Measurements from ENCODE around the gene RPL22.

- TF ChIP-seq, protein P1, sequence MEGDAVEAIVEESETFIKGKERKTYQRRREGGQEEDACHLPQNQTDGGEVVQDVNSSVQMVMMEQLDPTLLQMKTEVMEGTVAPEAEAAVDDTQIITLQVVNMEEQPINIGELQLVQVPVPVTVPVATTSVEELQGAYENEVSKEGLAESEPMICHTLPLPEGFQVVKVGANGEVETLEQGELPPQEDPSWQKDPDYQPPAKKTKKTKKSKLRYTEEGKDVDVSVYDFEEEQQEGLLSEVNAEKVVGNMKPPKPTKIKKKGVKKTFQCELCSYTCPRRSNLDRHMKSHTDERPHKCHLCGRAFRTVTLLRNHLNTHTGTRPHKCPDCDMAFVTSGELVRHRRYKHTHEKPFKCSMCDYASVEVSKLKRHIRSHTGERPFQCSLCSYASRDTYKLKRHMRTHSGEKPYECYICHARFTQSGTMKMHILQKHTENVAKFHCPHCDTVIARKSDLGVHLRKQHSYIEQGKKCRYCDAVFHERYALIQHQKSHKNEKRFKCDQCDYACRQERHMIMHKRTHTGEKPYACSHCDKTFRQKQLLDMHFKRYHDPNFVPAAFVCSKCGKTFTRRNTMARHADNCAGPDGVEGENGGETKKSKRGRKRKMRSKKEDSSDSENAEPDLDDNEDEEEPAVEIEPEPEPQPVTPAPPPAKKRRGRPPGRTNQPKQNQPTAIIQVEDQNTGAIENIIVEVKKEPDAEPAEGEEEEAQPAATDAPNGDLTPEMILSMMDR (IDR thresholded peaks at IDR 0.05 in 2 of 3, conservative IDR thresholded peaks at IDR 0.05 in 1 of 3; ENCODE audit: borderline replicate concordance in 1 of 3, insufficient read depth in 1 of 3, low read depth in 2 of 3, low read length in 2 of 3) = no peak
- no peak for TF ChIP-seq ZBTB33 (IDR thresholded peaks at IDR 0.05; ENCODE audit: extremely low read depth, insufficient replicate concordance, low read length)
- no peak for TF ChIP-seq YY1 (IDR thresholded peaks at IDR 0.05; ENCODE audit: extremely low read depth, insufficient replicate concordance, low read depth, low read length)
- no peak for TF ChIP-seq EZH2phosphoT487 (IDR thresholded peaks at IDR 0.05; ENCODE audit: borderline replicate concordance)
- no peak for TF ChIP-seq EZH2 (IDR thresholded peaks at IDR 0.05)
Observed at GRCh38 chr1:6221210-6221784, 21.9 kb upstream of the RPL22 start.
